Measurements from ENCODE around the gene CCDC33.

DNA sequence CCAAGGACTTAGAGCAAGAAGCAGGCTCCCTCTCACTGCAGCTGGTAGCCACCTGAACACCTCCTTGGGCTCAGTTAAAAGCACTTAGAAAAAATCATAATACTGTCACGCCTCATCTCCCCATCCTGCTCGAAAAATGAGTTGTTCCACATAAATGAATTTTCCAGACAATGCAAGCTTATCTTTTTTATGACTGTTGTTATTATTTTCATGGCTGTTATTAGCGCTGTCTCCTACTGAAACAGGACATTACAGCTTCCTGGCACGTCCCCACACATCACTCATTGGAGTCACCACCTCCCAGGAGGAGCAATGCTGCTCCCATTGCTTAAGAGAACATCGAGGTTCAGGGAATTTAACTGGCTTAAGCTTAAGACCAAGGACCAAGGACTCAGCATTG lies 26.5 kb downstream of the CCDC33 start:
- TF ChIP-seq, protein P1, sequence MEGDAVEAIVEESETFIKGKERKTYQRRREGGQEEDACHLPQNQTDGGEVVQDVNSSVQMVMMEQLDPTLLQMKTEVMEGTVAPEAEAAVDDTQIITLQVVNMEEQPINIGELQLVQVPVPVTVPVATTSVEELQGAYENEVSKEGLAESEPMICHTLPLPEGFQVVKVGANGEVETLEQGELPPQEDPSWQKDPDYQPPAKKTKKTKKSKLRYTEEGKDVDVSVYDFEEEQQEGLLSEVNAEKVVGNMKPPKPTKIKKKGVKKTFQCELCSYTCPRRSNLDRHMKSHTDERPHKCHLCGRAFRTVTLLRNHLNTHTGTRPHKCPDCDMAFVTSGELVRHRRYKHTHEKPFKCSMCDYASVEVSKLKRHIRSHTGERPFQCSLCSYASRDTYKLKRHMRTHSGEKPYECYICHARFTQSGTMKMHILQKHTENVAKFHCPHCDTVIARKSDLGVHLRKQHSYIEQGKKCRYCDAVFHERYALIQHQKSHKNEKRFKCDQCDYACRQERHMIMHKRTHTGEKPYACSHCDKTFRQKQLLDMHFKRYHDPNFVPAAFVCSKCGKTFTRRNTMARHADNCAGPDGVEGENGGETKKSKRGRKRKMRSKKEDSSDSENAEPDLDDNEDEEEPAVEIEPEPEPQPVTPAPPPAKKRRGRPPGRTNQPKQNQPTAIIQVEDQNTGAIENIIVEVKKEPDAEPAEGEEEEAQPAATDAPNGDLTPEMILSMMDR (IDR thresholded peaks at IDR 0.05) = no peak
- no peak for TF ChIP-seq EZH2 (IDR thresholded peaks at IDR 0.05; ENCODE audit: borderline replicate concordance, insufficient read depth, low read depth, low read length, poor library complexity, severe bottlenecking)
